ENCODE data around the gene NKX1-1.

GRCh38 chr4:1445716-1446445 lies 39.6 kb upstream of the NKX1-1 start:
- TF ChIP-seq, protein P1, sequence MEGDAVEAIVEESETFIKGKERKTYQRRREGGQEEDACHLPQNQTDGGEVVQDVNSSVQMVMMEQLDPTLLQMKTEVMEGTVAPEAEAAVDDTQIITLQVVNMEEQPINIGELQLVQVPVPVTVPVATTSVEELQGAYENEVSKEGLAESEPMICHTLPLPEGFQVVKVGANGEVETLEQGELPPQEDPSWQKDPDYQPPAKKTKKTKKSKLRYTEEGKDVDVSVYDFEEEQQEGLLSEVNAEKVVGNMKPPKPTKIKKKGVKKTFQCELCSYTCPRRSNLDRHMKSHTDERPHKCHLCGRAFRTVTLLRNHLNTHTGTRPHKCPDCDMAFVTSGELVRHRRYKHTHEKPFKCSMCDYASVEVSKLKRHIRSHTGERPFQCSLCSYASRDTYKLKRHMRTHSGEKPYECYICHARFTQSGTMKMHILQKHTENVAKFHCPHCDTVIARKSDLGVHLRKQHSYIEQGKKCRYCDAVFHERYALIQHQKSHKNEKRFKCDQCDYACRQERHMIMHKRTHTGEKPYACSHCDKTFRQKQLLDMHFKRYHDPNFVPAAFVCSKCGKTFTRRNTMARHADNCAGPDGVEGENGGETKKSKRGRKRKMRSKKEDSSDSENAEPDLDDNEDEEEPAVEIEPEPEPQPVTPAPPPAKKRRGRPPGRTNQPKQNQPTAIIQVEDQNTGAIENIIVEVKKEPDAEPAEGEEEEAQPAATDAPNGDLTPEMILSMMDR (IDR thresholded peaks at IDR 0.05), result no peak
- no peak for TF ChIP-seq POLR2A (IDR thresholded peaks at IDR 0.05)

Data from testis (tissue), 2 donors.